CD4-positive, alpha-beta memory T cell (primary cell): Measurements from ENCODE around the gene PGGHG. TPM values are rescaled to one million over a fixed set of nuclear protein-coding genes. Genes with fewer than 3 reads are reported as not detected.

Experiments used
- CTCF ChIA-PET: fragments of 350-600 bp; sonication (Branson Sonifier 250); formaldehyde crosslinking; loops from one replicate; lab custom pipeline; 2021; ENCODE audit warnings: inconsistent platforms; ENCODE audit not compliant: partially characterized antibody; lab: Charles Lee
- POLR2A ChIA-PET: fragments of 350-600 bp; sonication (Branson Sonifier 250); formaldehyde crosslinking; loops from one replicate; lab custom pipeline; 2021; ENCODE audit not compliant: partially characterized antibody; lab: Charles Lee
- DNase-seq, 5 donors: peaks; one replicate each; pipeline versions ENCODE4 v3.0.0 to v3.0.0-alpha.2; 2020 to 2022; ENCODE audit warnings: mixed read lengths in 1 of 5
- H3K27ac ChIP-seq: one replicate; pipeline ENCODE4 v1.7.0; 2013; ENCODE audit warnings: low read depth, low read length
- H3K27me3 ChIP-seq: 2 replicates; pipeline ENCODE4 v1.7.0; 2013; ENCODE audit warnings: mild to moderate bottlenecking, low read length, moderate library complexity; ENCODE audit not compliant: insufficient read depth
- H3K36me3 ChIP-seq: 2 replicates; pipeline ENCODE4 v1.7.0; 2013; ENCODE audit warnings: mild to moderate bottlenecking, low read length, moderate library complexity; ENCODE audit not compliant: insufficient read depth
- H3K4me1 ChIP-seq: 2 replicates; pipeline ENCODE4 v1.7.0; 2013; ENCODE audit warnings: mild to moderate bottlenecking, low read length, moderate library complexity; ENCODE audit not compliant: insufficient read depth
- H3K4me3 ChIP-seq, 2 donors: one replicate each; pipeline ENCODE4 v1.7.0; 2013; ENCODE audit warnings: low read length in 2 of 2, mild to moderate bottlenecking in 1 of 2
- H3K9me3 ChIP-seq, 2 donors: one replicate each; pipeline ENCODE4 v1.7.0; 2013; ENCODE audit warnings: low read length in 2 of 2, control low read depth in 1 of 2; ENCODE audit not compliant: control insufficient read depth in 1 of 2
- H3K27ac Mint-ChIP-seq, 7 donors: one replicate each; pipeline ENCODE4 v1.8.0; 2020 to 2021; ENCODE audit warnings: mixed read lengths in 7 of 7, mild to moderate bottlenecking in 6 of 7, inconsistent platforms in 3 of 7, moderate library complexity in 3 of 7
- H3K27me3 Mint-ChIP-seq, 2 donors: one replicate each; pipeline ENCODE4 v1.8.0; 2020 to 2021; ENCODE audit warnings: mixed read lengths in 2 of 2
- H3K36me3 Mint-ChIP-seq, 2 donors: one replicate each; pipeline ENCODE4 v1.8.0; 2020 to 2021; ENCODE audit warnings: mixed read lengths in 2 of 2, inconsistent platforms in 1 of 2, mild to moderate bottlenecking in 1 of 2
- H3K4me1 Mint-ChIP-seq, 4 donors: one replicate each; pipeline ENCODE4 v1.8.0; 2020 to 2021; ENCODE audit warnings: mixed read lengths in 4 of 4, mild to moderate bottlenecking in 1 of 4
- H3K4me3 Mint-ChIP-seq, 8 donors: one replicate each; pipeline ENCODE4 v1.8.0; 2020 to 2021; ENCODE audit warnings: mixed read lengths in 8 of 8, mild to moderate bottlenecking in 7 of 8, moderate library complexity in 6 of 8, inconsistent platforms in 3 of 8
- H3K9me3 Mint-ChIP-seq, 8 donors: one replicate each; pipeline ENCODE4 v1.8.0; 2020 to 2021; ENCODE audit warnings: mixed read lengths in 8 of 8, mild to moderate bottlenecking in 5 of 8, inconsistent platforms in 3 of 8, moderate library complexity in 1 of 8
- intact Hi-C: fragments of 100-400 bp; cut with micrococcal nuclease; formaldehyde crosslinking; loops from one replicate; pipeline ENCODE4 v1.15.1; 2023
- polyA plus RNA-seq, 2 donors: library from polyadenylated mRNA; unstranded; fragments of 300-500 nt; fragmentation: Illumina TruSeq; gene quantifications; one replicate each; pipeline ENCODE4 v1.2.3, GENCODE V29; 2021
- total RNA-seq, 2 experiments: library from RNA; stranded (reverse); gene quantifications; one replicate each; pipeline ENCODE4 v1.2.3, GENCODE V29; 2021

PGGHG gene
- total and polyA plus RNA-seq, 4 experiments from 2014 or later = 3.0 to 304 (median 155) TPM

DNA sequence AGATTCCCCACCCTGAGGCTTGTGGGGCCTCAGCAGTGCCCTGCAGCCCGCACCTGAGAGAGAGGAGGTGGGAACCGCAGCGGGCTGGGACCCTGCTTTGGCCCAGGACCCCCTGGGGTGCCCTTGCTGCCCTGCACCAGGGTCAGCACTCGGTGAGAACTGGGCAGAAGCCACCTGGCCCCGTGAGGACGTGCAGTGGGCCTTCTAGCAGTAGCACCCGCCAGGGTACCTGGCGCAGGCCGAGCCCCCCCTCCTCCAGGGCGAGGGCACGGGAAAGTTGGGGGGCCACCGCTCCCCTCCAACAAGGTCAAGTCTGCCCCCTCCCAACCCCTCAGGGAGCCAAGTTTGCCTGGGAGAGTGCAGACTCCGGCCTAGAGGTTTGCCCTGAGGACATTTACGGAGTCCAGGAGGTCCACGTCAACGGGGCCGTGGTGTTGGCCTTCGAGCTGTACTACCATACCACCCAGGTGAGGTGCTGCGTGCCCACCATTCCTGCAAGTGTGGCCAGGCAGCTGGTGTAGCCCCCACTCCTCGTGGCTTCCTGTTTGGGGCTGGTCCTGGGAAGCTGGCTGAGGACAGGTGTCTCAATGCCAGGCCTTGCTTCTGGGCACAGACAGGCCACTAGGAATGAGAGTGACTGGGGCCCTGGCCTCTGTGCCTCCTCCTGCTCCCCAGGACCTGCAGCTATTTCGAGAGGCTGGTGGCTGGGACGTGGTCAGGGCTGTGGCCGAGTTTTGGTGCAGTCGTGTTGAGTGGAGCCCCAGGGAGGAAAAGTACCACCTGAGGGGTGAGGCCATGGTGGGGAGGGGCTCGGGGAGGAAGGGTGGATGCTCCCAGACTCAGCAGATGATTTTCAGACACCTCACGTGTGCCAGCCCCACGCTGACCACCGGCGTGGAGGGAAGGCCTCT is 3.5 kb downstream of the PGGHG start:
- Histone ChIP-seq H3K27me3 (no peaks in the 10 kb centered on the region), H3K36me3 (peaks cover 8% of the 10 kb centered on the region), H3K27ac (no peak overlapping the region), H3K9me3 (no peaks in the 10 kb centered on the region), H3K4me1 (peaks cover 25% of the 10 kb centered on the region), H3K4me3 (no peak overlapping the region)
- Mint-ChIP-seq H3K4me1 (peaks cover 10 to 38% (median 23%) of the 10 kb centered on the region in 4 donors), H3K36me3 (peaks cover 0 to 30% of the 10 kb centered on the region in 2 donors), H3K27ac (peak overlapping the region in 2 of 7 donors; percentile 25 to 42), H3K4me3 (peak overlapping the region in 1 of 8 donors; percentile 7), H3K9me3 (peaks cover 0 to 1% (median 0%) of the 10 kb centered on the region in 8 donors), H3K27me3 (no peaks in the 10 kb centered on the region)
- POLR2A ChIA-PET = interaction anchor here (0.5 to 9.9 kb wide), 5 partner anchors 12 to 157 kb away, joined by 3 to 148 read pairs (median 9); partner anchors contain the start of genes BET1L, IFITM2, NLRP6 and RIC8A
- CTCF ChIA-PET = interaction anchor here (0.8 to 1.5 kb wide), 2 partner anchors 12 to 71 kb away, joined by 3 to 5 read pairs; no protein-coding TSS in a partner anchor
- intact Hi-C loops = no loop called here
- peak in 1 of 5 donors; percentile 41 for DNase-seq

DNA sequence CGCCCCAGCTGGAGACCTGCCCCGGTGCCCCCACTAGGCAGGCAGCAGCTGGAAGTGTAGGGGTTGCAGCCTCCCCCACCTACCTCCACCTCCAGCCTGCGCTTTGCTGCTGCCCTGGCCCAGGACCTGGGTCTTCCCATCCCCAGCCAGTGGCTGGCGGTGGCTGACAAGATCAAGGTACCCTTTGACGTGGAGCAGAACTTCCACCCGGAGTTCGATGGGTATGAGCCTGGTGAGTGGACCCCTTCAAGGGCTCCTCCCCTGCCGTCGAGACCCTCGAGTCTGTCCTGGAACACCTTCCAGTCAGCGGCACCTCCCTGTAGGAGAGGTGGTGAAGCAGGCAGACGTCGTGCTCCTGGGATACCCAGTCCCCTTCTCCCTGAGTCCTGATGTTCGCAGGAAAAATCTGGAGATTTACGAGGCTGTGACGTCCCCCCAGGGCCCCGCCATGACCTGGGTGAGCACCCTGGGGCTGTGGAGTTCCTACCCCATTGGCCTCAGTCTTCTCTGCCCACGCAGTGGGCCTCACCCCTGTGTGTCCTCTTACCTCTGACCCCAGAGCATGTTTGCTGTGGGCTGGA is 4.4 kb downstream of the PGGHG start:
- ChIA-PET POLR2A (interaction anchor here (1.3 to 9.9 kb wide), 3 partner anchors 13 to 25 kb away, joined by 9 to 148 read pairs (median 37); partner anchors contain the start of genes IFITM2 and NLRP6), CTCF (interaction anchor here (1.1 kb wide), 3 partner anchors 12 to 62 kb away, joined by 3 to 5 read pairs (median 3); no protein-coding TSS in a partner anchor)
- Mint-ChIP-seq H3K27me3 (no peaks in the 10 kb centered on the region), H3K36me3 (peaks cover 0 to 23% of the 10 kb centered on the region in 2 donors), H3K9me3 (peaks cover 0 to 1% (median 0%) of the 10 kb centered on the region in 8 donors), H3K27ac (no peak overlapping the region), H3K4me1 (peaks cover 11 to 37% (median 26%) of the 10 kb centered on the region in 4 donors), H3K4me3 (no peak overlapping the region)
- H3K9me3 ChIP-seq = no peaks in the 10 kb centered on the region
- intact Hi-C loops = no loop called here
- peak in 1 of 5 donors; percentile 34 for DNase-seq
- H3K36me3 ChIP-seq = peaks cover 8% of the 10 kb centered on the region
- H3K27me3 ChIP-seq = no peaks in the 10 kb centered on the region
- no peak overlapping the region for H3K27ac ChIP-seq
- H3K4me1 ChIP-seq = peaks cover 29% of the 10 kb centered on the region
- H3K4me3 ChIP-seq = no peak overlapping the region

DNA sequence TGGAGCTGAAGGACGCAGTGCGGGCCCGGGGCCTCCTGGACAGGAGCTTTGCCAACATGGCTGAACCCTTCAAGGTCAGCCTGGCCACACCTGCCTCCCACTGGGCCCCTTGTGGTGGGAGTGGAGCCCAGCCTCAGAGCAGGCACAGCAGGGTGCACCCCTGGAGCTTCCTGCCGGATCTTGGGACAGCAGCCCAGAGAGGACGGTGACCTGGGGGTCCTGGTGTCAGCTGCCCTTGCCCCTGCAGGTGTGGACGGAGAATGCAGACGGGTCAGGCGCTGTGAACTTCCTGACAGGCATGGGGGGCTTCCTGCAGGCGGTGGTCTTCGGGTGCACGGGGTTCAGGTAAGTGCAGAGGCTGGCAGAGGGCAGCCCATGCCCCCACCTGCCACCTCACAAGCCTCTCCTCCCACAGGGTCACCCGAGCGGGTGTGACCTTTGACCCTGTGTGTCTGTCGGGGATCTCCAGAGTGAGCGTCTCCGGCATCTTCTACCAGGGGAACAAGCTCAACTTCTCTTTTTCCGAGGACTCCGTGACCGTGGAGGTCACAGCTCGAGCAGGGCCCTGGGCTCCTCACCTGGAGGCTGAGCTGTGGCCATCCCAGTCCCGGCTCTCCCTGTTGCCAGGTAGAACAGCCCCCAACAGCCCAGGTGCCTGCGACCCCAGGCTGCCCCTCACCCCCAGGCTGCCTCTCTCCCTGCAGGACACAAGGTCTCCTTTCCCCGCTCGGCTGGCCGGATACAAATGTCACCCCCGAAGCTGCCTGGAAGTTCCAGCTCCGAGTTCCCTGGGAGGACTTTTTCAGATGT is 5.1 kb downstream of the PGGHG start:
- H3K4me1 ChIP-seq = peaks cover 33% of the 10 kb centered on the region
- H3K27me3 ChIP-seq = no peaks in the 10 kb centered on the region
- Mint-ChIP-seq H3K9me3 (peaks cover 0 to 1% (median 0%) of the 10 kb centered on the region in 8 donors), H3K27me3 (no peaks in the 10 kb centered on the region), H3K4me1 (peaks cover 11 to 39% (median 27%) of the 10 kb centered on the region in 4 donors), H3K36me3 (peaks cover 0 to 23% of the 10 kb centered on the region in 2 donors), H3K4me3 (no peak overlapping the region), H3K27ac (peak overlapping the region in 1 of 7 donors; percentile 72)
- intact Hi-C loops = no loop called here
- no peaks in the 10 kb centered on the region for H3K9me3 ChIP-seq
- DNase-seq = peak in 1 of 5 donors; percentile 41
- ChIA-PET POLR2A (interaction anchor here (0.9 to 9.9 kb wide), 4 partner anchors 13 to 43 kb away, joined by 3 to 148 read pairs (median 10); partner anchors contain the start of gene NLRP6), CTCF (interaction anchor here (1.0 to 1.1 kb wide), 4 partner anchors 11 to 61 kb away, joined by 3 to 5 read pairs (median 4); no protein-coding TSS in a partner anchor)
- peaks cover 8% of the 10 kb centered on the region for H3K36me3 ChIP-seq
- H3K27ac ChIP-seq = no peak overlapping the region
- no peak overlapping the region for H3K4me3 ChIP-seq

DNA sequence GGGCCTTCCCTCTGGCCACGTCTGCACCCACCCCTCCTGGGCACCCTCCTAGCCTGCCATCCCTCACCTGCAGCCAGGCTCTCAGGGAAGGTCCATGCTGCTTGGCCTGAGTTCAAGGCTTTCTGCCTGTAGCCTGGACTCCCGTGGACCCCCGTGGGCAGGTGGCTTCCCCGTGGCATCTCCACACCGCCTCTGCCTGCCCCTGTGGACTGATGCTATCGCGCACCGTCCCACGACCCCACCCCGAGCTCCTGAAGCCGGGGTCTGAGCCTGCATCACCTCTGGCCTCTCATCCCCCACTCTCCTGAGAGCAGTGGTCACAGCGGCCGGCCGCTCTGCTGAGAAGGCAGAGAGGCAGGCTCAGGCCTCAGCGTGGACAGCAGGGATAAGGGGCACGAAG is 5.9 kb downstream of the PGGHG start:
- H3K4me3 ChIP-seq = no peak overlapping the region
- H3K36me3 ChIP-seq = peaks cover 8% of the 10 kb centered on the region
- peaks cover 28% of the 10 kb centered on the region for H3K4me1 ChIP-seq
- Mint-ChIP-seq H3K4me1 (peaks cover 11 to 36% (median 24%) of the 10 kb centered on the region in 4 donors), H3K4me3 (no peak overlapping the region), H3K27me3 (no peaks in the 10 kb centered on the region), H3K36me3 (peaks cover 0 to 23% of the 10 kb centered on the region in 2 donors), H3K27ac (peak overlapping the region in 1 of 7 donors; percentile 72), H3K9me3 (peaks cover 0 to 1% (median 0%) of the 10 kb centered on the region in 8 donors)
- intact Hi-C loops = no loop called here
- H3K9me3 ChIP-seq = no peaks in the 10 kb centered on the region
- ChIA-PET CTCF (interaction anchor here (1.0 to 1.1 kb wide), 3 partner anchors 10 to 61 kb away, joined by 3 to 5 read pairs (median 4); no protein-coding TSS in a partner anchor), POLR2A (interaction anchor here (0.9 to 9.9 kb wide), 4 partner anchors 14 to 44 kb away, joined by 3 to 148 read pairs (median 10); partner anchors contain the start of gene NLRP6)
- H3K27ac ChIP-seq = no peak overlapping the region
- peak in 1 of 5 donors; percentile 21 for DNase-seq
- no peaks in the 10 kb centered on the region for H3K27me3 ChIP-seq

DNA sequence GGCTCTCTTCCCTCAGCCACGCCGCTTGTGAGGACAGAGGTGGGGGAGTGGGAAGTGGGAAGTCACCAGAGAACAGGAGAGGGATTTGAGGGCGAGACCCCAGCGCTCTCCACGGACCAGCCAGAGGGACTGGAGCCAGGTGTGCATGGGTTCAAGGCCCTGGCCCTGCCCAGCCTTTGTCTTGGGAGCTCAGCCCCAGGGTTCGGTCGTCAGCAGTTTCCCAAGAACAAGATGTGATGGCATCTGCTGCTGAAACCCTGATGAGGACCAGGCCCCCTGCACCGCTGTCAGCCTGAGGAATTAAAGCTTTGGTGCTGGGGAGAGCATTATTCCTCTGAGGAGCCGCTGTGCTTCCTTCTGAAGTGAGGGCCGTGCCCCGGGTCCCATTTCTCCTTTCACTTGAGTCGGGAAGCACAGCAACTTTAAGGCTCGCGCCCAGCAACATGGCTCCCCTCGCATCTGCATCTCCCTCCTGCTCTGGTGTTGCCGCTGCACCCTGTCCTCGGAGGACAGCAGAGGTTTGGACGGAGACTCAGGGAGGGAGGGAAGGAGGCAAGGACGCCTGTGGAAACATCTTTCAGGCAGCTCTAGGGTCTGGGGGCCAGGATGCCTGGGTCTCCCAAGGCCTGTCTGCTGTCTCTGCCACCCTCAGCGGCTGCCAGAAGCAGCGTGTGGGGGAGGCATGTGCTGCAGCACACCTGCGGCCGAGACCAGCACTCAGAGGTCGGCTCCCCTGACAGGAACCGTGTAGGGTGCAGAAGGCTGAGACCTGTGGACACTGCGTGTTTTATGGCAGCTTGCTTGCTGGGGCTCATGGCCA is 6.6 kb downstream of the PGGHG start:
- H3K4me1 Mint-ChIP-seq = peaks cover 12 to 40% (median 23%) of the 10 kb centered on the region in 4 donors
- POLR2A ChIA-PET = interaction anchor here (0.7 to 9.9 kb wide), 4 partner anchors 9 to 27 kb away, joined by 4 to 148 read pairs (median 10); partner anchors contain the start of gene NLRP6
- peaks cover 0 to 1% (median 0%) of the 10 kb centered on the region in 8 donors for H3K9me3 Mint-ChIP-seq
- Histone ChIP-seq H3K27me3 (no peaks in the 10 kb centered on the region), H3K36me3 (peaks cover 8% of the 10 kb centered on the region), H3K4me3 (no peak overlapping the region), H3K9me3 (no peaks in the 10 kb centered on the region), H3K27ac (no peak overlapping the region), H3K4me1 (peaks cover 23% of the 10 kb centered on the region)
- CTCF ChIA-PET = interaction anchor here (1.3 kb wide), 1 partner anchor 16 kb away, joined by 4 read pairs; no protein-coding TSS in a partner anchor
- no peak overlapping the region for H3K4me3 Mint-ChIP-seq
- intact Hi-C loops = no loop called here
- peak in 1 of 5 donors; percentile 34 for DNase-seq
- H3K36me3 Mint-ChIP-seq = peaks cover 0 to 23% of the 10 kb centered on the region in 2 donors
- peak overlapping the region in 3 of 7 donors; percentile 4 to 72 (median 10) for H3K27ac Mint-ChIP-seq
- peaks cover 0 to 1% of the 10 kb centered on the region in 2 donors for H3K27me3 Mint-ChIP-seq
